DOHH2 (cell line): ENCODE measurements around the gene ST3GAL3.

Source experiments
- H3F3A ChIP-seq: fragments of 200-600 bp; sonication (generic), shearing (Covaris generic); 2 replicates; pipeline ENCODE4 v1.6.0; 2016; ENCODE audit warnings: antibody characterized with exemption, mild to moderate bottlenecking; ENCODE audit not compliant: control insufficient read depth, insufficient read depth
- H3K27ac ChIP-seq: fragments of 200-600 bp; sonication (generic); 2 replicates; pipeline ENCODE4 v1.5.1; 2014; ENCODE audit warnings: low read depth, mild to moderate bottlenecking, low read length, moderate library complexity
- H3K27me3 ChIP-seq: fragments of 200-600 bp; sonication (generic); 2 replicates; pipeline ENCODE4 v1.6.1; 2014; ENCODE audit warnings: mild to moderate bottlenecking, low read length, mixed read lengths; ENCODE audit not compliant: control insufficient read depth
- H3K36me3 ChIP-seq: fragments of 200-600 bp; sonication (generic); 2 replicates; pipeline ENCODE4 v1.6.1; 2014; ENCODE audit warnings: mild to moderate bottlenecking, low read length, moderate library complexity, mixed read lengths; ENCODE audit not compliant: control insufficient read depth
- H3K4me1 ChIP-seq: fragments of 200-600 bp; sonication (generic); 2 replicates; pipeline ENCODE4 v1.6.1; 2014; ENCODE audit warnings: mild to moderate bottlenecking, low read length, mixed read lengths; ENCODE audit not compliant: control insufficient read depth
- H3K4me2 ChIP-seq: fragments of 200-600 bp; sonication (generic); 2 replicates; pipeline ENCODE4 v1.6.0; 2014; ENCODE audit warnings: mild to moderate bottlenecking, low read length, moderate library complexity
- H3K4me3 ChIP-seq: fragments of 200-600 bp; sonication (generic); 2 replicates; pipeline ENCODE4 v1.5.1; 2014; ENCODE audit warnings: mild to moderate bottlenecking, low read length, mixed read lengths
- H3K79me2 ChIP-seq: fragments of 200-600 bp; sonication (generic); 2 replicates; pipeline ENCODE4 v1.6.1; 2014; ENCODE audit warnings: mild to moderate bottlenecking, low read length, mixed read lengths; ENCODE audit not compliant: control insufficient read depth
- H3K9me2 ChIP-seq: fragments of 200-600 bp; sonication (generic); replicated peaks from 2 replicates; pipeline ENCODE4 v1.6.1; 2014; ENCODE audit warnings: mild to moderate bottlenecking, low read length, mixed read lengths; ENCODE audit not compliant: control insufficient read depth
- H3K9me3 ChIP-seq: fragments of 200-600 bp; sonication (generic); 2 replicates; pipeline ENCODE4 v1.6.1; 2014; ENCODE audit warnings: antibody characterized with exemption, low read length, mixed read lengths; ENCODE audit not compliant: control insufficient read depth, insufficient read depth
- H4K20me1 ChIP-seq: fragments of 200-600 bp; sonication (generic); 2 replicates; pipeline ENCODE4 v1.6.0; 2014; ENCODE audit warnings: low read depth, mild to moderate bottlenecking, antibody characterized with exemption, low read length, moderate library complexity; ENCODE audit not compliant: control insufficient read depth, insufficient read depth
- EZH2phosphoT487 ChIP-seq: fragments of 200-600 bp; sonication (generic); IDR thresholded peaks from 2 replicates; pipeline ENCODE4 v1.6.1; 2017; ENCODE audit warnings: borderline replicate concordance, mild to moderate bottlenecking, antibody characterized with exemption, low read length, moderate library complexity, mixed read lengths
- TF ChIP-seq, protein P1 (sequence below): fragments of 200-600 bp; sonication (generic); IDR thresholded peaks from one replicate; pipeline ENCODE4 v1.5.1; 2014; ENCODE audit warnings: antibody characterized with exemption, mild to moderate bottlenecking, low read depth, low read length; ENCODE audit not compliant: poor library complexity, severe bottlenecking

ST3GAL3 gene

DNA sequence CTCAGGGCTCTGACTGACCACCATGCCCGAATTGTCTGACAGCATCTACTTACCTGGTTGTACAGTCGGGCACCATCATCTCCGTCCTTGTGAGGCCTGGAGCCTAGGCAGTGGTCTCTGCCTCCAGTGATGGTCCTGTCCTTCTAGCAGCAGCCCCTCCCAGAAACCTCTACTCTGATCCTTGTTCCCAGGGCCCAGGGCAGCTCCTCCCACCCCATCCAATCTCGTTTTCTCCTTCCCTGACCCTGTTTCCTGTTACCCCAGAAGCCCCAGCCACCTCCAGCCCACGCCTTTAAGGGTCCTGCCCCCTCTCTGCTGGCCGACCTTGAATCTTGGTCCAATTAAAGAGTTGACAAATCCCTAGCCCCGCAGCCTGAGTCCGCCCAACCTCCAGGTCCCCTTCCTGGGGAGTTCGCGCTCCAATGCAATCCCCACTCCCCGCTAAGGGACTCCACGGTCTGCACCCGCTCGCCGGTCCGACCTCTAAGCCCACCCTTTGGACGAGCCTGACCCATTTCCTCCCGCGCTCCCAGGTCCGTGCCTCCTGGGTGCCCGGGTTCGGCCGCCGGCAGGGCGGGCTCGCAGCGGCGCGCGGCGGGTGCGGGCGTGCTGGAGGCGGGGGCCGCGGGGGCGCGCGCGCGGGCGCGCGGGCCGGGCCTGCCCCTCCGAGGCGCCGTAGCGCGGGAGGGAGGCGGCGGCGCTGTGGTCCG lies 271.4 kb downstream of the ST3GAL3 start, which contains the start of gene B4GALT2:
Gene B4GALT2 (plus strand): TSS at position 660 of the 710 bp plus-strand sequence. CDS start 1,951 bp downstream, outside the sequence.
- Histone ChIP-seq H3K9me3 (no peaks in the 10 kb centered on the region), H4K20me1 (peaks cover 10% of the 10 kb centered on the region; the same call in 1 of the 2 replicates), H3K4me3 (peak within 1 kb of the TSS; percentile 94), H3K27me3 (no peaks in the 10 kb centered on the region), H3K79me2 (peaks cover 76% of the 10 kb centered on the region), H3F3A (peaks cover 12% of the 10 kb centered on the region), H3K4me1 (peaks cover 52% of the 10 kb centered on the region), H3K4me2 (peak within 1 kb of the TSS; percentile 94), H3K9me2 (no peaks in the 10 kb centered on the region), H3K27ac (peak within 1 kb of the TSS; percentile 30; the same call in 1 of the 2 replicates), H3K36me3 (peaks cover 55% of the 10 kb centered on the region)
- TF ChIP-seq, protein P1, sequence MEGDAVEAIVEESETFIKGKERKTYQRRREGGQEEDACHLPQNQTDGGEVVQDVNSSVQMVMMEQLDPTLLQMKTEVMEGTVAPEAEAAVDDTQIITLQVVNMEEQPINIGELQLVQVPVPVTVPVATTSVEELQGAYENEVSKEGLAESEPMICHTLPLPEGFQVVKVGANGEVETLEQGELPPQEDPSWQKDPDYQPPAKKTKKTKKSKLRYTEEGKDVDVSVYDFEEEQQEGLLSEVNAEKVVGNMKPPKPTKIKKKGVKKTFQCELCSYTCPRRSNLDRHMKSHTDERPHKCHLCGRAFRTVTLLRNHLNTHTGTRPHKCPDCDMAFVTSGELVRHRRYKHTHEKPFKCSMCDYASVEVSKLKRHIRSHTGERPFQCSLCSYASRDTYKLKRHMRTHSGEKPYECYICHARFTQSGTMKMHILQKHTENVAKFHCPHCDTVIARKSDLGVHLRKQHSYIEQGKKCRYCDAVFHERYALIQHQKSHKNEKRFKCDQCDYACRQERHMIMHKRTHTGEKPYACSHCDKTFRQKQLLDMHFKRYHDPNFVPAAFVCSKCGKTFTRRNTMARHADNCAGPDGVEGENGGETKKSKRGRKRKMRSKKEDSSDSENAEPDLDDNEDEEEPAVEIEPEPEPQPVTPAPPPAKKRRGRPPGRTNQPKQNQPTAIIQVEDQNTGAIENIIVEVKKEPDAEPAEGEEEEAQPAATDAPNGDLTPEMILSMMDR = no peak
- no peak for TF ChIP-seq EZH2phosphoT487

DNA sequence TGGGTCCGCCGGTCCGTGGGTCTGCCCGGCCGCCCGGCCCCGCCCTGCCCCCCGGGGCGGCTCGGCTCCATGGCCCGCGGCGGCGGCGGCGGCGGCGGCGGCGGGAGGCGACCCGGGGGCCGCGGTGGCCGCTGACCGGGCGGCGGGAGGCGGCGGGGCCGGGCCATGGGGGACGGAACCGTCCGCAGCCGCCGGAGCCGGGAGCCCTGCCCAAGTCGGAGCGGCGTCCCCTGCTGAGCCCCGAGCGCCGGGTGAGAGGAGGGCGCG lies 271.9 kb downstream of the ST3GAL3 start:
- Histone ChIP-seq H3F3A (peaks cover 8% of the 10 kb centered on the region), H3K9me3 (no peaks in the 10 kb centered on the region), H3K36me3 (peaks cover 52% of the 10 kb centered on the region), H3K4me2 (peak overlapping the region; percentile 94), H3K9me2 (no peaks in the 10 kb centered on the region), H4K20me1 (peaks cover 10% of the 10 kb centered on the region; the same call in 1 of the 2 replicates), H3K79me2 (peaks cover 76% of the 10 kb centered on the region), H3K4me3 (peak overlapping the region; percentile 94), H3K27ac (no peak overlapping the region), H3K27me3 (no peaks in the 10 kb centered on the region), H3K4me1 (peaks cover 47% of the 10 kb centered on the region)
- TF ChIP-seq, protein P1 = no peak
- TF ChIP-seq EZH2phosphoT487 = no peak

DNA sequence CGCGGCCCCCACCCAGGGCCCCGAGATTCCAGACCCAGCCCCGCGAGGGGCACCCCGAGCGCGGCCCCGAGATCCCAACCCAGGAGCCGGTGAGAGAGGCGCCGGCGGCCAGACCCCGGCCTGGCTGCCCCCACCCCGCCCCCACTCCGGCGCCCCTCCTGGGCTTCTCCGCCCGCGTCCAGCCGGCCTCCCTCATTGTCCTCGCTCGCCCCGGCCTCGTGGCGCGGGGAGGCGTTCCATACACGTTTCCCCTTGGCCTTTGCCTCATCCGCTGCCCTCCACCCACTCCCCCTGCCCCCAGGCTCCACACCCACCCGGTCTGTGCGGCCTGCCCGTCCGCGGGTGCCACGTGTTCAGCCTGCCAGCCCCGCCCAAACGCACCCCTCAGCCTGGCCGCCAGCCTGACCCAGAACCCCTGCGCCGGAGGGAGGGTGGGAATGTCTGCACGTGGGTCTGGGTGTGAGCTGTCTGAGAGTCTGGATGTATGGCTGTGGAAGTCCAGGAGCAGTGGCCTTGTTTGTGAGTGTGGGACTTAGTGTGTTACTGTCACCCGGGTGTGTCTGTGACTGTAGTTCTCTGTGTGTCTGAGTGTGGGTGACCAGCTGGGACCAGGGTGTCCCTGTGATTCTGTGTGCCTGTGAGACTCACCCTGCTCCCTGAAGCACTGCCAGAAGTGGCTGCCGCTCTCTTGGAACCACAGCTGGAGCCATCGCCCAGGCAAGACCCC lies 272.4 kb downstream of the ST3GAL3 start:
- H3K79me2 ChIP-seq = peaks cover 76% of the 10 kb centered on the region
- H3K27ac ChIP-seq = no peak overlapping the region
- H3K4me1 ChIP-seq = peaks cover 45% of the 10 kb centered on the region
- H3K36me3 ChIP-seq = peaks cover 54% of the 10 kb centered on the region
- TF ChIP-seq, protein P1 = no peak
- no peak for TF ChIP-seq EZH2phosphoT487
- H3K9me3 ChIP-seq = no peaks in the 10 kb centered on the region
- peaks cover 10% of the 10 kb centered on the region; the same call in 1 of the 2 replicates for H4K20me1 ChIP-seq
- no peaks in the 10 kb centered on the region for H3K27me3 ChIP-seq
- H3K4me3 ChIP-seq = peak overlapping the region; percentile 94
- no peaks in the 10 kb centered on the region for H3K9me2 ChIP-seq
- peaks cover 8% of the 10 kb centered on the region for H3F3A ChIP-seq
- H3K4me2 ChIP-seq = peak overlapping the region; percentile 94
